DMS79 (cell line): ENCODE results near the gene NTM.

Source experiments
- DNase-seq: peaks from one replicate; lab custom pipeline; 2025; lab: John Stamatoyannopoulos, UW

Gene NTM

DNA sequence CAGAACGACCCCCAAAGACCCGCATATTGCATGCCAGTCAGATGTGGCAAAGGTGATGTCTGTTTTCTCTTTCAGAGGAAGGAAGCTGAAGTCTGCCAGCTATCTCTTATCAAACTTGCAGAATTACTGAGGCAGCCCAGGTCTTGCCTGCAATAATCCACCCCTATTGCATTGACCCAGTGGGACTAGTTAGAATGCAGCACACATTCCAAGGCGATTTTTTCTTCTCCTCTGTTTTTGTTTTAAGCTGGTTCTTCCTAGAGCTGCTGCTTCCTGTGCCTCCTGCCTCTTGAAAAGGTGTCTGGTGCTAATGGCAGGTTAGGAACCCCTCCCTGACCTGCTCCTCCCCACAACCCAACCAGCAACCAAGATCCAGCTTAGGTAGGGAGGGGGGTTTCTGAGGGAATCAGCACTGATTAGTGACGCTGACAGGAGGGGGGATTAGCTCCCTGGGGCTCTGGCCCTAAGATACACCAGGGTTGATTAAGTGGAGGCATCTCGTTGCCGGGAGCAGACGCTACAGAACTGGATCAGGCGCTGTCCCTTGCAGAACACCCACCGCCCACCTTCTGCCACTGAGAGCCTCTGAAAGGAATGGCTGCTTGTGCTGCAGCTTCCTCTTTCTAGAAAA lies 2.8 kb downstream of the NTM start:
- DNase-seq, result no peak

DNA sequence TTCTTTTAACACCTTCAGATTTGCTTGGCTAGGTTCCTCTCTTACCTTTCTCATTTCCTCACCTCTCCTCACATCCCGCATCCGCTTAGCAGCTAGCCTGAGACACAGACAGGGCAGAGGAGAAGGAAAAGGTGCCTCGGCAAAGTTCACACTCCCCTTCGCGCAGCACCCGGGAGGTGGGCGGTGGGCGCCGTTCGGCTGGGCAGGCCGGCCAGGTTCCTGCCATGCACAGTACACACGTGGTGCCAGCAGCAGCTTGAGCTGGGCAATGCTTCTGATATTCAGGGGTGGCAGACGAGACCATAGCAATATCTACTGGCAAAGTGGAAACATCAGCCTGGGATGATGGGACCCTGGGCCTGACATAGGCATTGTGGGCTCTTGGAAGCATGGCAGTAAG lies 3.3 kb downstream of the NTM start:
- no peak for DNase-seq

DNA sequence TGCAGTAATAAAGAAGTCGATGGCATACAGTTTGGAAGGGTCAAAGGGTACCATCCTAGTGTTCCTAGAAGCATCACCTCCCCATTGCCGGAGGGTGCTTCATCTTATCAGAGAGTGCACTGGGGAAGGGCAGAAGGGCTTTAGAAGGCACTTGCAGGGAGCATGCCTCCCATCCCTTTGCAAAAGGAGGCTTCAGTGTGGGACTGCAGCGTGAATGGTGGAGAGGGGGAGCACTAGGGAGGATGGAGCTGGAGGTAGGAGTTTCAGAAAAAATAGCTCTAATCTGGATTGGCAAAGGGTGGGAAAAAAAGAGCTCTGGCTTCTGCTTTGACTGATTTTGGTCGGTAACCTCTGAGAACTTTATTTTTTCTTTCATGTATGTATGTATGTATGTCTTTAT lies 5.0 kb downstream of the NTM start:
- DNase-seq, result no peak

DNA sequence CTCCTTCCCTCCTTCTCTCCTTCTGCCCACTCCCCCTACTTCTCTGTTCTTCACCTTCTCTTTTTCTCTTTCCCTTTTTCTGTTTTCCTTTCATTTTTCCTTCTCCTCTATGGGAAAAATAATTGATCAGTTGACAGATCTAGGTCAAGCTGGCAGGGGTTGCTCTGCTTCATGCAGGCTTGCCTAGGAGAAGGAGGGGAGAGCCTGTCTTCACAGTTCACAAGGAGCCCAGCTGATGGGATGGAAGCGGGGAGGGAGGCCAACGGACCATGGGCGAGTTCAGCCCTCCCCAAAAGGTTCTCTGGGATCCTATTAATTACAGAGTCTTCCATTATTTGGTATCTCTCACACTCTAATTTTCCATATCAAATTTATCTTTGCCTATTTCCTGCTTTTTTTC lies 5.5 kb downstream of the NTM start:
- no peak for DNase-seq

DNA sequence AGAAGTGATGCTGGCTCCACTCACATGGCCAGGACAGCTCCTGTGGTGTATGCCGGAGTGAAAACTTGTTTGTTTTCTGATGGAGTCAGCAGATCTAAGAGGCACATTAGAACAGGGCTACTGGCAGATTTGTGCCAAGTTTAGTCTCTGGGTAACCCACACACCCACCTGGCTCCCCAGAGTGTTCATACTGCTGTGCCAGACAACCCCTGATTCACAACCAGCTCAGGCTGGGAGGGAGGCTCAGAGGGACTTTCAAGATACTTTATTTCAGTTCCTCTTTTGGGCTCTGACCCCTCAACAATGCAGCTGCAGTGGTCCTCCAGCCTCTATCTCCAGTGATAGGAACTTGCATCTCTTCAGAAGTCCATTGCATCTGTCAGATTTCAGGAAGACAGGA lies 8.5 kb downstream of the NTM start:
- no peak for DNase-seq

DNA sequence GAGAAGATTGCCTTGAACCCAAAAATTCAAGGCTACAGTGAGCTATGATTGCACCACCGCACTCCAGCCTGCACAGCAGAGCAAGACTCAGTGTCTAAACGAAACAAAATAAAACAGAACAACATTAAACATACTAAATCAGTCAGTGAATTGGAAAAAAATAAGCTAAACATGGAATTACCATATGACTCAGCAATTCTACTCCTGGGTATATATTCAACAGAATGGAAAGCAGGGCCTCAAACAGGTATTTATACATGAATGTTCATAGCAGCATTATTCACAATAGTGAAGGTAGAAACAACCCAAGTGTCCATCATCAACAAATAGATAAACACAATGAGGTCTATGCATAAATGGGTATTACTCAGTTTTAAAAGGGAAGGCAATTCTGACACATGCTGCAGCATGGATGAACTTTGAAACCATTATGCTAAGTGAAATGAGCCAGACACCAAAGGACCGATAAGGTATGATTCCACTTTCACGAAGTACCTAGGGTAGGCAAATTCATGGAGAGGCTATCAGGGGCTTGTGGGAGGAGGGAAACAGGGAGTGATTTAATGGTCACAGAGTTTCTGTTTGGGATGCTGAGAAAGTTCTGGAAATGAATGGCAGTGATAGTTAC lies 15.5 kb downstream of the NTM start:
- DNase-seq, result no peak

DNA sequence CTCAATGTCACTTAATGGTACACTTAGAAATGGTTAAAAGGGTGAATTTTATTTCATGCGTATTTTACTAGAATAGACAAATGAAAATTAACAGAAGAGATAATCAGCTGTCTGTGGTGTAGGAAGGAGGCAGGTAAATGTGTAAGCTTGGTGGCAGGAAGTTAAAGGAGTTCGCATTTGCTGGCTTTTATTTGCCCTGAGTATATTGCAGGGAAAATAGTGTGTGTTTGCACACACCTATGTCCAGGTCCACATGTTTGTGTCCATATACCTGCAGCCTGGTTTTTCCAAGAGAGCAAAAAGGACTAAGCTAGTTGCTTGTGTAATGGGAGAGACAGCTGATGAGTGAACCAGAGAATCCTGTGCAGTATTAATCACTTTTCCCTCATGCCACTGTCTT lies 16.0 kb downstream of the NTM start:
- no peak for DNase-seq

DNA sequence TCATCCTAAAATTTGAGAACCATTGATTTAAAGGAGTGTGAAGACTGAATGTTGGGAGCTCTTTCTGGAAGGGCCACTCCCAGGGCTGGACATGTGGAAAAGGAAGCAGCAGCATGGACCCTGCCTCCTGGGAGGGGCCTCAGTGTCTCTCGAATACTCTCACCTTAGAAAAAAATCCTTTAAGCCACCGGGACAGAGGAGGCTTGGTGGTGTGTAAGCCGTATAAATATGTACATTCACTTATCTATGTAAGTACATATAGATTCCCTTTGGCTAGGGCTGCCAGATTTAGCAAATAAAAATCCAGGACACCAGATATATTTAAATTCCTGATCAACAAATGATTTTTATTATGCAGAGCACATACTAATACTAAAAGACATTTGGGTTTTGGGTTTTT lies 17.6 kb downstream of the NTM start:
- no peak for DNase-seq

DNA sequence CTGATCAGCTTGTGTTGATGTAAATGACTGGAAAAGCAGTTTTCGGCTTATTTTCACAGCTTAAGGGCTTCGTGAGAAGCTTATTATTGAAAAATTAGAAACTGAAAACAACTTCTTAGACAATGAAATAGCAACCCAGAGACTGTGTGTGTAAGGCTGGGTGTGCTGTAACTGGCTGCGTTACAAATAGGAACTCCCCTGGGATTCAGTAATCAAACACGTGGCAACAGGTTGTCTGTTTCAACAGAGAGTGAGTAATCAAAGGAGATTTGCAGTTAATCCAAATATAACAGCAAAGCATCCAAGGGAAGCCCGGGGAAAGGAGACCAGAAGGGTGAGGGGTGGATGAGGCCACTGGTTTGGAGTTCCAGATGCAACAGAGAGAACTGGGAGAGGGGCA lies 19.2 kb downstream of the NTM start:
- no peak for DNase-seq

DNA sequence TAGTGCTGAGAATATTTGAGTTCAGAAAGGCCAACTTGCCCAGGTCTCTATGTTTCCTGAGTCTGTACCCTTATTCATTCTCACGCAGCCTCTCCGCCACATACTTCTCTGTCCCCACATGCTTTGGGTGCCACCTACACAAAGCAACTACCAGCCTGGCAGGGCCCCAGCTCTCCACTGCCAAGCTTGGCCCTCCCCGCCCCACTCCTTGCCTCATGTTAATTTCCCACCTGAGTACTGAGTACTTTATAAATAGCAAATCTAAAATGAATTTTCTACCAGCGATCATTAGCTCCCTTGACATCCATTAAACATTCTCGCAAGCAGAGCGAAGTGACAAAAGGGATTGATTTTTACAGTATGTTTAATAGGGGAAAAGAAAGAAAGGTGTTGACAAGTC lies 20.8 kb downstream of the NTM start:
- no peak for DNase-seq

DNA sequence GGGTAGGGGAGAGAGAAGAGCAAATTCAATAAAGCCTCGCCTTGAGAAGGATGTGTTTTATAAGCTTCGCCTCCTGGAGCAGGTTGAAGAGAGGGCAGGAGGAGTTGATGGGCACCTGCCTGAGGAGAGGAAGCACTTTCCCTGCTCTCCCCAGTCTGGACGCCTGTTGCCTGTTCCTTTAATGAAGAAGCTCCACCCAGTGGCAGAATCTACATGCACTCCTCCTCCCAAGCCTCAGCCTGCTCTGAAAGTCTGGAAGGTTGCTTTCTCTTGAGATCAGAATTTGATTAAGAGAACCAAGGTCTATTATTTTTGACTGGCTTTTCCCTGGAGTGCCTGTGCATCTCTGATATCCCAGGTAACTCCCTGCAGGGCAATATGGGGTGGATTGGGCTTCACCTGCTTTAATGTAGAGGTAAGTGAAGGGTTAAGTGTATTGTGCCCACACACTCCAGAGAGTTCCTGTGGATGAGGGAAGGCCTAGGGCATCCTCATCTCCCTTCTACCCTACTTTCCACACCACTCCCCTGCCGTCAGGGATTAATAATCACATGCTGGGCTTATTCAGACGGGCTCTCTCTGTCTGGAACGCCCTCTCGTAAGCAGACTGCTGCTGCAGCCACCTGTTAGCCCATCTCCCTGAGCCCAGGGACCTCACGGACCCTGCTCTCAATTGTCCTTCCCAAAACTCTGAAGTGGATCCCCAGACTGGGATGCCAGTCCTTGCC lies 22.3 kb downstream of the NTM start:
- DNase-seq, result no peak

DNA sequence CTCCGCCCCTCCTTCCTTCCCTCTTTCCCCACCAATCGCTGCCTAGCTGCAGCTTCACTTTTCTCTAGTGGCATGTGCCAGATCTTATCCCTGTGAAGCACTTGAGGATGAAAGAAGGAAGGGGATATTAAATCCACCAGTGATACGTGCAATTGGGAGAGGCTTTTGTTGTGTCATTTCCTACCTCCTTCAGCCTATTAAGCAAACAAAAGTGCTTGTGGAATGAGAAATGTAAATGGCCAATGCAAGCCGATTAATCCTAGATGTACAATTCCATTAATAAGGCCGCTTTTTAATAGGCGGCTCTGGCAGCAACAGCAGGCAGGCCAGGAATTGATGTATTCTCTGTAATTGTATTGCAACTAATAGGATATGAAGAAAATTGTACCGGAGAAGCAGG lies 23.3 kb downstream of the NTM start:
- no peak for DNase-seq

DNA sequence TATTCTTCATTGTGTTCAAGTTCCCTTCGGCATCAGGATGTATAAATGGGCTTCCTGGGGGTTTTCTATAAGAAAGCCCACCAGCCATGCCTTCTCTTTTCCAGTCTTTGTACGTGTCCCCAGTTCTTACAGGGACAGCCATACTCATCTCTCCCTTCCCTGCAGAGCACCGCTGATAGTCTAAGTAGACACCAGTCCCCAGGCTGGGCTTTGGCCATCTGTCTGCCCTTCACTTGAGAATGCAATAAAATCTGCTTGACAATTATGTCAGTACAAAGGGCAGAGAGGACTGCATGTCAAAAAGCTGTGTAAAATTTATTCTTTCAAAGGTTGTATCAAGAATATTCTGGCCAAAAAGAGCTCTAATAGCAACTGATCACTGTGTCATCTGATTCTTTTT lies 27.3 kb downstream of the NTM start:
- no peak for DNase-seq

DNA sequence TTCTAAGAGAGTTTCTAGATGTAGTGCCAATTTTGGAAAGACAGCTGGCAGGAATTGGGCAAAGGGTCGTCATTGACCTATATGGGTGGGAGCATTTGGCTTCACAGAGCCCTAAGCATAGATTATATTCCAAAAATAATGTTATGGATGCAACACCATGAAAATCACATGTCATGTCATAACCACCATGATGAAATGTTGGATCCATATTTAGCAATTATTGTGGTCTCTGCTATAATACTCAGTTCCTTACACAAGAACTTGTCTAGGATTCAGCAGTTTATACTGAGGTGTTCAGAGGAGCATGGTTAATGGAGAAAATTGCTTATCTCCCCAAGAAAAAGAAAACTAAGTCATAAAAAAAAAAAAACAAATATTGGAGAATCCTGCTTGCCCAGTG lies 31.6 kb downstream of the NTM start:
- DNase-seq, result no peak

DNA sequence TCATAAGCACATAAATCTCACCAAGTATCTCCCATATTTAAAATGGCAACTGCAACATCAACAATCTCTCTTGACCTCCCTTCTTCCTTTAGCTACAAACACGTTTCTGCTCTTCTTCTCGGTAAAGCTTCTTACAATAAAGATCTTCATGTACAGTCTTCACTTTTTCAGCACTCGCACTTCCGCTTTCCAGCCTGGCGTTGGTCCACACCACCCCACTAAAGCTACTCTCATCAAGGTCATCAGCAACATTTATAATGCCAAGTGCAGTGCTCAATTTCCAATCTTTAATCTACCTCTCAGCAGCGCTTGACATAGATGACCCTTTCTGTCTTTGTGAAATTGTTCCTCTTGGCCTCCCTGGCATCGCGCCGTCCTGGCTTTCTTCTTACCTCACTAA lies 33.6 kb downstream of the NTM start:
- no peak for DNase-seq

DNA sequence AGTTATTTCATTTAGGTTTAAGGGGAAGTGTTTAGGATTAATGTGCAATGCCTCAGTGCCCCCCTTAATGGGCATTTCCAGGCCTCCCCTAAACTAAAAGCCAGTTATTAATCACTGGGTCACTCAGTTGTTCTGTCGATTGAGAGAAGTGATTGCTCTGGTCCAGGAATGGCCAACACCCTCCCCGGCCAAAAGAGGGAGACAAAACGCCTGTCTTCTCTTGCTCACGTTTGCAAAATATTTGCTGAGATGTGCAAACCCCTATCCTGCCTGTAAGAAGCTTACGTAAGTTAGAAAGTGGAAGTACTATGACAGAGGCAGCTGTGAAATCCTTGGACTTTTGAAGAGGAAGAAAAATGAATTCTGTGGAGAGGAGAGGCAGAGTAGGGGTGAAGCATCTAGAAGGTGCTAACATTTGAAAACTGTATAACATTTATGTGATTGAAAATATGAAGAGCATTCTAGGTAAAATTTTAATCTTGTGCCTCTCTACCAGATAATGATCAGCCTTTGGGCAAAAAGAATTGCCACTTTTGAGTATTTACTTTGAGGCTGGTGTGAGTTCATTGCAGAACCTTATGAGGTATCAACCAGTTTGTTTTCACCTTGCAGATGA lies 37.7 kb downstream of the NTM start:
- no peak for DNase-seq

DNA sequence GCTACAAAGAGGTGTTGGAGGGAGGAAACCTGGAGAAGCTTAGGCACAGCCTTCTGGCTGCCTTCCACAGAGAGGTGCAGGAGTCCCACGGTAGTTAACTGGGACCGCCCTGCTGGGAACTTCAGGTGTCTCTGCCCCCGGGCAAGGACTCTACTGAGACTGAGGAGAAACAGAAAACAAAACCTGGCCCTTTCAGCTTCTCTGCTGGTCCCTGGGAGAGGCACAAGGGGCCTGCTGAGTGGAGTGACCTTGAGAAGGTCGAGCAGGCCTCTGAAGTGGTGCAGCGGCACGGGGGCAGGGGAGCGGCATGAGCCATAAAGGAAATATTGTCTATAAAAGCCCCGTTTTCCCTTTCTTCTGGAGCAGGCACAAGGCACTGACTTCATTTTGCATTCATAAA lies 38.9 kb downstream of the NTM start:
- no peak for DNase-seq

DNA sequence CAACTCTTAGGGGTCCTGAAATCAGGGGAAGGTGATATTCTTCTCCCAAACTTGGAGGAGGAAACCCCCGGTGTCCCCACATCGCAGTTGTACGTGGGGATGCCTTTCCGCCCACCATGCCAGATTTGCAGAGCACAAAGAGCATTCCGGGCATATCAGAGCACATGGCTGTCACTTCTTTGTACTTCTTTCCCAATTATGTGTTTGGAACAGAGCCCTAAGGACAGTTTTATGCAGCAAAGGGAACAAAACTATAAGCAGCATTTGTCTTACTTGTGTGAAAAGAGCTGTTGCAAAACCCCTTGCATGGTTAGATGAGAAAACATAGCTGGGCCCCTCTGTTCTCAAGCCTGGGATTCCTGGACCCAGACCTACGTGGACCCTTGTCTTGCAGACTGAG lies 41.2 kb downstream of the NTM start:
- DNase-seq, result no peak

DNA sequence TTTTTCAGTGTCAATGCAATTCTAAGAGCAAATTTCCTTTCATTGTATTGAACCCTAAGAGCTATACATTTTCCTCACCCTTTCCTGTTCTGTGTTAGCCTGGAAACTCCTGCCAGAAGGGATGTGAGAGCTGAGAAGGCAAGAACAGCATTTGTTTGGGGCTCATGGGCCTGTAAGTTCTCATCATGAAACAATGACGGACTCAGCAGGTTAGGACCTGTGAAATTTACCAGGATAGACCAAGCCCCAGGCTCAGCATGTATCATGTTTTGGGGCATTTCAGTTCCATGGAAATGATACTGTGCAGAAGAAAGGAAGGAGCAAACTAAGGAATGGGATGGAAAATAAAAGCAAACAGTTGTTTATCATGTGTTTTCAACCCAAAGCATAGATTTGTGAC lies 41.6 kb downstream of the NTM start:
- no peak for DNase-seq

DNA sequence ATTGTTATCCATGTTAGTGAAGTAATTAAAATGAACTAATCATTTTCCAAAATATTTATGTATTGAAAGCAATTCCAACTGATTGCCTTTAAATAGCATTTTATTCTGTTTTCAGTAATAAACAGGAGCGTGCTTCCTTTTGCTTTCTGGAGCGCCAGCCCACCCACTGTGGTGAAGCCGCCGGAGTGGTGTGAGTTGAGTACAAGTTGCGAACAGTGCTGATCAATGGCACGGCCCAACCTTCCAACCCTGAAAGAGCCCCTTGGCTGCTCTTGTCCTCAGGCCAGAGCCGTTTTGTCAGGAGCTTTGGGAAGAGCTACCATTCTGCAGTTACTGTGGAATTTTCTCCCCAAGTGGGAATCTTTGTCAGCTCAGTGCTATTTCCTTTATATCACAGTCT lies 42.8 kb downstream of the NTM start:
- DNase-seq, result no peak

DNA sequence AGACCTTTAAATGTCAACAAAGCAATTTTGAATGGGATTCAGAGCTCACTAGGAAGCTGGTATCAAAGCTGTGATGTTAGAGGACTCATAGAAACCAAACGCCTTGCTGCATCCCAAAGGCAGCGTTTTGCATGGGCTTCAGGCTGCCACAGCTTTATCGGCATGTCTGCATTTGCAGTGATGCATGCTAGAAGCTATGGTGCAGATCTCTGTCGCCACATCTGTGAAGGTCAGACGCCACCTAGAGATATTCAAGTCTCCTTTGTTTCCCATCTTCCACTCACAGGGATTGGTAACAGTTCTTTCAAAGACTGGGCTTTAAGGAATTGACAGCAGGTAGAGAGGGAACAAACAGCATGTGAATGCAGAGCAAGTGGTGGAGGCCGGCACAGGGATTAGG lies 47.8 kb downstream of the NTM start:
- no peak for DNase-seq

DNA sequence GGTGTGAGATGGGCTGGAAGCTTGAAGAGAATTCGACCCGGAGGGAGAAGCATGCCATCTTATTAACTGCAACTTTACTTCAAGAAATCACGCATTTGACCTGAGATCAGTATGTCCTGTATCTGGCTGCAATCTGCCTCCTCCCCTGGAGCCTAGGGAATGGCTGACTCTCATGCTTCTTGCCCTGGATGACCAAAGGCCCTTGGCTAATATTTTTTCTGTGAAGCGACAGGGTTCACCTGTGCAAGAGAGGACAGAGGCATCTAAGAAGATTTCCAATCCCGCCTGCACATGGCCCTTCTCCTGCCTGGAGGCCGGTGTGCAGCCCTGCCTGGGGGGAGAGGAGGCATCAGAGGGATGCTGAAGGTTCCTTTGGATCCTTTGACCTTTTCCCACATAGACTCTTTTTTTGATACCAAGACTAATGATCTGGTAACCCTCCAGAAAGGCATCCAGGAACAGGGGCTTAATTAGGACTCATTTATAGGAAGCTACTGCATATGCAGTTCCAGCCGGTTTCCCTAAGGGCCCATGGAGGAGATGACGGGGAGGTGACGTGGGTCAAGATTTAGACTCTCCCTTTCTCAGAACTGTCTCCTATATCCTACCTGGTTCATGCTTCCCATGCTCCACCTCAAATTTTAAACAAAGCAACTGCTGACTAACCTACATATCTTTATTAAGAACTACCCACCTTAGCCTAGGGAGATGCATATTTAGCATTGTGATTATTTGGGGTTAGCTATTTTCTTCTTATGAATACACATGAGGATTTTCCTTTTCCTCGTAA lies 50.8 kb downstream of the NTM start:
- no peak for DNase-seq

DNA sequence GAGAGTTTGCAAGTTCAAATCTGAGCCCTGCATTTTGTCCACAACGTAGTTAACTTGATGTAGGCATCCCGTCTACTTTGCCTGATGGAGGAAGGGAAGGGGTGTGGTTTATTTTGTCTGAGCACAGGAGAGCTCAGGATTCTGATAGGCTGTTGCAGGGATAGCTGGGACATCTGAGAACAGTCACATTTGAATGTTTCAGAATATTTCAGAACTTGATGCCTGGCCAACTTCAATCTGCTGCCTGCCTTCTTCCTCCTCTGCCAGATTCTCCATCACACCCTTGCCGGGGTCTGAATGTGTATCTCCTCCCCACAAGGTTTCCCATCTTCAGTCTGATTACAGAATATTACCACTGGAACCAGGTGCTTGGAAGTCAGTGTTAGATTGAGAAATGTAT lies 51.6 kb downstream of the NTM start:
- DNase-seq, result no peak
